OCI-LY1 (cell line): ENCODE measurements around the gene SFT2D2.

Experiments
- H2AFZ ChIP-seq: fragments of 200-600 bp; sonication (generic), shearing (Covaris generic); 2 replicates; pipeline ENCODE4 v1.6.0; 2014; ENCODE audit warnings: antibody characterized with exemption, mild to moderate bottlenecking, low read length
- H3F3A ChIP-seq: fragments of 200-600 bp; sonication (generic), shearing (Covaris generic); 2 replicates; pipeline ENCODE4 v1.6.0; 2014; ENCODE audit warnings: mild to moderate bottlenecking, antibody characterized with exemption, low read length, moderate library complexity; ENCODE audit not compliant: insufficient read depth
- H3K27ac ChIP-seq: fragments of 200-600 bp; sonication (generic); 2 replicates; pipeline ENCODE4 v1.5.1; 2014; ENCODE audit warnings: low read length, mixed run types, mild to moderate bottlenecking, low read depth; ENCODE audit not compliant: poor library complexity, severe bottlenecking
- H3K27me3 ChIP-seq: fragments of 200-600 bp; sonication (generic); 2 replicates; pipeline ENCODE4 v1.6.0; 2014; ENCODE audit warnings: antibody characterized with exemption, mild to moderate bottlenecking, low read length, moderate library complexity; ENCODE audit not compliant: insufficient read depth
- H3K36me3 ChIP-seq: fragments of 200-600 bp; sonication (generic); 2 replicates; pipeline ENCODE4 v1.6.1; 2014; ENCODE audit warnings: mild to moderate bottlenecking, antibody characterized with exemption, low read length, moderate library complexity, mixed read lengths; ENCODE audit not compliant: insufficient read depth
- H3K4me1 ChIP-seq: fragments of 200-600 bp; sonication (generic); 2 replicates; pipeline ENCODE4 v1.5.1; 2014; ENCODE audit warnings: mild to moderate bottlenecking, low read length, moderate library complexity; ENCODE audit not compliant: insufficient read depth, severe bottlenecking
- H3K4me2 ChIP-seq: fragments of 200-600 bp; sonication (generic), shearing (Covaris generic); 2 replicates; pipeline ENCODE4 v1.6.1; 2014; ENCODE audit warnings: low read length
- H3K4me3 ChIP-seq: fragments of 200-600 bp; sonication (generic); 2 replicates; pipeline ENCODE4 v1.5.1; 2014; ENCODE audit warnings: low read length, low read depth, mild to moderate bottlenecking, mixed read lengths; ENCODE audit not compliant: poor library complexity, severe bottlenecking
- H3K79me2 ChIP-seq: fragments of 200-600 bp; shearing (Covaris generic); 2 replicates; pipeline ENCODE4 v1.6.1; 2016; ENCODE audit warnings: mixed run types, low read length, mixed read lengths; ENCODE audit not compliant: insufficient read depth
- H3K9ac ChIP-seq: fragments of 200-600 bp; sonication (generic), shearing (Covaris generic); 2 replicates; pipeline ENCODE4 v1.6.1; 2014; ENCODE audit warnings: mild to moderate bottlenecking, low read length, mixed read lengths
- H3K9me2 ChIP-seq: fragments of 200-600 bp; sonication (generic), shearing (Covaris generic); 2 replicates; pipeline ENCODE4 v1.6.1; 2014; ENCODE audit warnings: low read depth, mild to moderate bottlenecking, low read length, mixed read lengths
- H3K9me3 ChIP-seq: fragments of 200-600 bp; shearing (Covaris generic); 2 replicates; pipeline ENCODE4 v1.6.1; 2014; ENCODE audit warnings: low read length, mixed read lengths
- H4K20me1 ChIP-seq: fragments of 200-600 bp; sonication (generic), shearing (Covaris generic); 2 replicates; pipeline ENCODE4 v1.6.0; 2016; ENCODE audit warnings: mild to moderate bottlenecking, low read length; ENCODE audit not compliant: insufficient read depth
- CTCF ChIP-seq: fragments of 200-600 bp; sonication (generic), shearing (Covaris generic); IDR thresholded peaks from 2 replicates; pipeline ENCODE4 v1.5.1; 2017; ENCODE audit warnings: mild to moderate bottlenecking, antibody characterized with exemption, low read length, moderate library complexity, mixed read lengths
- EZH2 ChIP-seq: fragments of 200-600 bp; sonication (generic), shearing (Covaris generic); IDR thresholded peaks from 2 replicates; pipeline ENCODE4 v1.8.0; 2017; ENCODE audit warnings: borderline replicate concordance, mixed run types, mild to moderate bottlenecking, antibody characterized with exemption, low read length, moderate library complexity, mixed read lengths

The SFT2D2 gene

GRCh38 chr1:168288311-168289052 is 62.7 kb downstream of the SFT2D2 start:
- Histone ChIP-seq H3K27me3 (no peaks in the 10 kb centered on the region), H3F3A (no peaks in the 10 kb centered on the region), H4K20me1 (no peaks in the 10 kb centered on the region), H3K9ac (no peak overlapping the region), H3K27ac (no peak overlapping the region), H3K4me3 (no peak overlapping the region), H3K79me2 (no peaks in the 10 kb centered on the region), H3K4me1 (no peaks in the 10 kb centered on the region), H2AFZ (no peak overlapping the region), H3K9me3 (no peaks in the 10 kb centered on the region), H3K9me2 (no peaks in the 10 kb centered on the region), H3K4me2 (no peak overlapping the region), H3K36me3 (no peaks in the 10 kb centered on the region)
- no peak for TF ChIP-seq EZH2
- no peak for TF ChIP-seq CTCF

GRCh38 chr1:168291222-168291837 is 65.5 kb downstream of the SFT2D2 start:
- Histone ChIP-seq H3K4me3 (no peak overlapping the region), H3F3A (no peaks in the 10 kb centered on the region), H3K4me1 (no peaks in the 10 kb centered on the region), H3K4me2 (no peak overlapping the region), H4K20me1 (no peaks in the 10 kb centered on the region), H3K9me3 (no peaks in the 10 kb centered on the region), H3K27ac (no peak overlapping the region), H2AFZ (no peak overlapping the region), H3K9ac (no peak overlapping the region), H3K27me3 (no peaks in the 10 kb centered on the region), H3K9me2 (no peaks in the 10 kb centered on the region), H3K79me2 (no peaks in the 10 kb centered on the region), H3K36me3 (no peaks in the 10 kb centered on the region)
- no peak for TF ChIP-seq CTCF
- TF ChIP-seq EZH2: no peak

- Histone ChIP-seq H3K9ac (no peak overlapping the region), H2AFZ (no peak overlapping the region), H3K27ac (no peak overlapping the region), H3K4me2 (no peak overlapping the region), H3K9me2 (no peaks in the 10 kb centered on the region), H3K36me3 (no peaks in the 10 kb centered on the region), H3K27me3 (no peaks in the 10 kb centered on the region), H3F3A (no peaks in the 10 kb centered on the region), H4K20me1 (no peaks in the 10 kb centered on the region), H3K4me3 (no peak overlapping the region), H3K4me1 (no peaks in the 10 kb centered on the region), H3K79me2 (no peaks in the 10 kb centered on the region), H3K9me3 (no peaks in the 10 kb centered on the region)
- TF ChIP-seq EZH2 (no peak), CTCF (no peak)
Observed at GRCh38 chr1:168293356-168293755, 67.6 kb downstream of the SFT2D2 start.
